GM12878 (cell line): ENCODE measurements around the gene SVEP1.

Experiments used
- CTCF ChIP-seq, 3 experiments: IDR thresholded peaks in 2 of 3; conservative IDR thresholded peaks in 1 of 3; 2 replicates each; pipeline ENCODE4 v1.5.1; 2011; ENCODE audit warnings: low read depth in 3 of 3, low read length in 3 of 3, mild to moderate bottlenecking in 3 of 3, control low read depth in 2 of 3, moderate library complexity in 2 of 3, inconsistent platforms in 1 of 3, mixed read lengths in 1 of 3; ENCODE audit not compliant: control insufficient read depth in 2 of 3, insufficient read depth in 1 of 3; ENCODE audit errors: extremely low read depth in 1 of 3
- POLR2AphosphoS5 ChIP-seq: IDR thresholded peaks from 2 replicates; pipeline ENCODE4 v1.6.1; 2011; ENCODE audit warnings: mild to moderate bottlenecking, low read length, inconsistent platforms
- REST ChIP-seq: IDR thresholded peaks from 2 replicates; pipeline ENCODE4 v1.6.1; 2012; ENCODE audit warnings: mild to moderate bottlenecking, low read depth, low read length
- SMC3 ChIP-seq: IDR thresholded peaks from 2 replicates; pipeline ENCODE4 v1.6.1; 2011; ENCODE audit warnings: low read length, improper control_type of control experiment, borderline replicate concordance
- ZNF384 ChIP-seq: IDR thresholded peaks from 2 replicates; pipeline ENCODE4 v1.6.1; 2012; ENCODE audit warnings: low read depth, mild to moderate bottlenecking, low read length, improper control_type of control experiment, borderline replicate concordance

GRCh38 chr9:110440796-110441195 is 138.7 kb downstream of the SVEP1 start:
- no peak for TF ChIP-seq CTCF (IDR thresholded peaks at IDR 0.05 in 2 of 3, conservative IDR thresholded peaks at IDR 0.05 in 1 of 3; ENCODE audit: control insufficient read depth in 2 of 3, extremely low read depth in 1 of 3, insufficient read depth in 1 of 3, low read depth in 3 of 3, low read length in 3 of 3)
- no peak for TF ChIP-seq POLR2AphosphoS5
- no peak for TF ChIP-seq ZNF384
- no peak for TF ChIP-seq SMC3
- no peak for TF ChIP-seq REST
